HUES48 (cell line): Measurements from ENCODE around the gene SESTD1.

Source experiments
- H3K27ac ChIP-seq: one replicate; pipeline ENCODE4 v1.7.0; 2013; ENCODE audit warnings: low read depth, low read length, inconsistent platforms
- H3K27me3 ChIP-seq: 2 replicates; pipeline ENCODE4 v1.6.1; 2013; ENCODE audit warnings: mild to moderate bottlenecking, low read length; ENCODE audit not compliant: control insufficient read depth, insufficient read depth
- H3K36me3 ChIP-seq: 2 replicates; pipeline ENCODE4 v1.6.1; 2013; ENCODE audit warnings: low read length; ENCODE audit not compliant: control insufficient read depth, insufficient read depth
- H3K4me1 ChIP-seq: 2 replicates; pipeline ENCODE4 v1.6.1; 2013; ENCODE audit warnings: mild to moderate bottlenecking, low read length; ENCODE audit not compliant: control insufficient read depth, insufficient read depth
- H3K4me3 ChIP-seq: 2 replicates; pipeline ENCODE4 v1.5.1; 2013; ENCODE audit warnings: mild to moderate bottlenecking, low read depth, low read length
- H3K9ac ChIP-seq: 2 replicates; pipeline ENCODE4 v1.6.1; 2013; ENCODE audit warnings: mild to moderate bottlenecking, low read depth, low read length, moderate library complexity
- H3K9me3 ChIP-seq: 2 replicates; pipeline ENCODE4 v1.6.1; 2013; ENCODE audit warnings: low read length; ENCODE audit not compliant: control insufficient read depth, insufficient read depth

SESTD1 gene

GRCh38 chr2:179139506-179139905, 125.1 kb downstream of the SESTD1 start:
- no peak overlapping the region for H3K27ac ChIP-seq
- H3K9me3 ChIP-seq, result no peaks in the 10 kb centered on the region
- no peak overlapping the region for H3K4me3 ChIP-seq
- no peak overlapping the region for H3K9ac ChIP-seq
- no peaks in the 10 kb centered on the region for H3K27me3 ChIP-seq
- H3K36me3 ChIP-seq, result peaks cover 5% of the 10 kb centered on the region; the same call in 1 of the 2 replicates
- H3K4me1 ChIP-seq, result no peaks in the 10 kb centered on the region

- Histone ChIP-seq H3K27me3 (no peaks in the 10 kb centered on the region), H3K27ac (no peak overlapping the region), H3K4me1 (no peaks in the 10 kb centered on the region), H3K9ac (no peak overlapping the region), H3K36me3 (0 out of 2 replicates have a peak, but pooled peaks cover 5% of the 10 kb centered on the region), H3K4me3 (no peak overlapping the region), H3K9me3 (no peaks in the 10 kb centered on the region)
Measured at GRCh38 chr2:179137200-179137759, 127.4 kb downstream of the SESTD1 start.

GRCh38 chr2:179133016-179133415, 131.6 kb downstream of the SESTD1 start:
- Histone ChIP-seq H3K27me3 (no peaks in the 10 kb centered on the region), H3K27ac (no peak overlapping the region), H3K4me1 (no peaks in the 10 kb centered on the region), H3K36me3 (no peaks in the 10 kb centered on the region), H3K4me3 (no peak overlapping the region), H3K9ac (no peak overlapping the region), H3K9me3 (no peaks in the 10 kb centered on the region)

- H3K36me3 ChIP-seq, result no peaks in the 10 kb centered on the region
- H3K4me3 ChIP-seq, result no peak overlapping the region
- no peaks in the 10 kb centered on the region for H3K9me3 ChIP-seq
- H3K9ac ChIP-seq, result no peak overlapping the region
- H3K27me3 ChIP-seq, result no peaks in the 10 kb centered on the region
- H3K4me1 ChIP-seq, result no peaks in the 10 kb centered on the region
- H3K27ac ChIP-seq, result no peak overlapping the region
Measured at GRCh38 chr2:179132076-179132475, 132.6 kb downstream of the SESTD1 start.

- no peaks in the 10 kb centered on the region for H3K36me3 ChIP-seq
- no peak overlapping the region for H3K9ac ChIP-seq
- no peak overlapping the region for H3K27ac ChIP-seq
- no peaks in the 10 kb centered on the region for H3K4me1 ChIP-seq
- no peaks in the 10 kb centered on the region for H3K9me3 ChIP-seq
- no peak overlapping the region for H3K4me3 ChIP-seq
- no peaks in the 10 kb centered on the region for H3K27me3 ChIP-seq
Measured at GRCh38 chr2:179130560-179130959, 134.1 kb downstream of the SESTD1 start.

- Histone ChIP-seq H3K4me3 (no peak overlapping the region), H3K36me3 (no peaks in the 10 kb centered on the region), H3K4me1 (no peaks in the 10 kb centered on the region), H3K9me3 (no peaks in the 10 kb centered on the region), H3K9ac (no peak overlapping the region), H3K27me3 (no peaks in the 10 kb centered on the region), H3K27ac (no peak overlapping the region)
Measured at GRCh38 chr2:179129574-179130238, 134.9 kb downstream of the SESTD1 start.

- H3K36me3 ChIP-seq, result no peaks in the 10 kb centered on the region
- H3K9me3 ChIP-seq, result no peaks in the 10 kb centered on the region
- H3K27me3 ChIP-seq, result no peaks in the 10 kb centered on the region
- no peak overlapping the region for H3K4me3 ChIP-seq
- no peak overlapping the region for H3K9ac ChIP-seq
- peaks cover 5% of the 10 kb centered on the region; the same call in 1 of the 2 replicates for H3K4me1 ChIP-seq
- no peak overlapping the region for H3K27ac ChIP-seq
Measured at GRCh38 chr2:179125404-179125803, 139.2 kb downstream of the SESTD1 start.

GRCh38 chr2:179124282-179124681, 140.3 kb downstream of the SESTD1 start:
- no peak overlapping the region for H3K27ac ChIP-seq

GRCh38 chr2:179123272-179123662, 141.4 kb downstream of the SESTD1 start:
- Histone ChIP-seq H3K4me1 (peaks cover 5% of the 10 kb centered on the region; the same call in 1 of the 2 replicates), H3K27ac (no peak overlapping the region), H3K9me3 (no peaks in the 10 kb centered on the region), H3K9ac (no peak overlapping the region), H3K4me3 (no peak overlapping the region), H3K36me3 (no peaks in the 10 kb centered on the region), H3K27me3 (no peaks in the 10 kb centered on the region)

More at GRCh38 chr2:179124282-179124681, 140.3 kb downstream of the SESTD1 start:
- H3K4me3 ChIP-seq, result no peak overlapping the region
- H3K27me3 ChIP-seq, result no peaks in the 10 kb centered on the region
- H3K9me3 ChIP-seq, result no peaks in the 10 kb centered on the region
- no peaks in the 10 kb centered on the region for H3K36me3 ChIP-seq
- no peak overlapping the region for H3K9ac ChIP-seq
- peaks cover 5% of the 10 kb centered on the region; the same call in 1 of the 2 replicates for H3K4me1 ChIP-seq

- H3K36me3 ChIP-seq, result peaks cover 29% of the 10 kb centered on the region
- H3K27ac ChIP-seq, result no peak overlapping the region
- no peak overlapping the region for H3K9ac ChIP-seq
- no peak overlapping the region for H3K4me3 ChIP-seq
- H3K4me1 ChIP-seq, result no peaks in the 10 kb centered on the region; the same call in 1 of the 2 replicates
- H3K27me3 ChIP-seq, result no peaks in the 10 kb centered on the region
- no peaks in the 10 kb centered on the region for H3K9me3 ChIP-seq
Measured at GRCh38 chr2:179107737-179108136, 156.9 kb downstream of the SESTD1 start.

GRCh38 chr2:179106676-179107428, 157.8 kb downstream of the SESTD1 start:
- Histone ChIP-seq H3K27ac (no peak overlapping the region), H3K4me3 (no peak overlapping the region), H3K27me3 (no peaks in the 10 kb centered on the region), H3K36me3 (peaks cover 20% of the 10 kb centered on the region), H3K4me1 (no peaks in the 10 kb centered on the region; the same call in 1 of the 2 replicates), H3K9me3 (no peaks in the 10 kb centered on the region), H3K9ac (no peak overlapping the region)
